K562 treated with DMSO at 1 percent for 12 hours (cell line): Measurements from ENCODE around the gene THOC2. TPM values are rescaled to one million over a fixed set of nuclear protein-coding genes. Genes with fewer than 3 reads are reported as not detected.

Experiments
- total RNA-seq: library from RNA; unstranded; fragments of 300-600 nt; gene quantifications from 2 replicates; pipeline ENCODE4 v1.2.3, GENCODE V29; 2022; ENCODE audit not compliant: insufficient read depth

THOC2 gene, protein sequence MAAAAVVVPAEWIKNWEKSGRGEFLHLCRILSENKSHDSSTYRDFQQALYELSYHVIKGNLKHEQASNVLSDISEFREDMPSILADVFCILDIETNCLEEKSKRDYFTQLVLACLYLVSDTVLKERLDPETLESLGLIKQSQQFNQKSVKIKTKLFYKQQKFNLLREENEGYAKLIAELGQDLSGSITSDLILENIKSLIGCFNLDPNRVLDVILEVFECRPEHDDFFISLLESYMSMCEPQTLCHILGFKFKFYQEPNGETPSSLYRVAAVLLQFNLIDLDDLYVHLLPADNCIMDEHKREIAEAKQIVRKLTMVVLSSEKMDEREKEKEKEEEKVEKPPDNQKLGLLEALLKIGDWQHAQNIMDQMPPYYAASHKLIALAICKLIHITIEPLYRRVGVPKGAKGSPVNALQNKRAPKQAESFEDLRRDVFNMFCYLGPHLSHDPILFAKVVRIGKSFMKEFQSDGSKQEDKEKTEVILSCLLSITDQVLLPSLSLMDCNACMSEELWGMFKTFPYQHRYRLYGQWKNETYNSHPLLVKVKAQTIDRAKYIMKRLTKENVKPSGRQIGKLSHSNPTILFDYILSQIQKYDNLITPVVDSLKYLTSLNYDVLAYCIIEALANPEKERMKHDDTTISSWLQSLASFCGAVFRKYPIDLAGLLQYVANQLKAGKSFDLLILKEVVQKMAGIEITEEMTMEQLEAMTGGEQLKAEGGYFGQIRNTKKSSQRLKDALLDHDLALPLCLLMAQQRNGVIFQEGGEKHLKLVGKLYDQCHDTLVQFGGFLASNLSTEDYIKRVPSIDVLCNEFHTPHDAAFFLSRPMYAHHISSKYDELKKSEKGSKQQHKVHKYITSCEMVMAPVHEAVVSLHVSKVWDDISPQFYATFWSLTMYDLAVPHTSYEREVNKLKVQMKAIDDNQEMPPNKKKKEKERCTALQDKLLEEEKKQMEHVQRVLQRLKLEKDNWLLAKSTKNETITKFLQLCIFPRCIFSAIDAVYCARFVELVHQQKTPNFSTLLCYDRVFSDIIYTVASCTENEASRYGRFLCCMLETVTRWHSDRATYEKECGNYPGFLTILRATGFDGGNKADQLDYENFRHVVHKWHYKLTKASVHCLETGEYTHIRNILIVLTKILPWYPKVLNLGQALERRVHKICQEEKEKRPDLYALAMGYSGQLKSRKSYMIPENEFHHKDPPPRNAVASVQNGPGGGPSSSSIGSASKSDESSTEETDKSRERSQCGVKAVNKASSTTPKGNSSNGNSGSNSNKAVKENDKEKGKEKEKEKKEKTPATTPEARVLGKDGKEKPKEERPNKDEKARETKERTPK (N-terminal part only)
- total RNA-seq: 36.2 and 51.2 TPM in 2 replicates

GRCh38 chrX:123732670-123733363 lies at the start of gene THOC2:
TSS of gene THOC2 (minus strand) at chrX:123733052. CDS start at chrX:123733022, 30 bp downstream.

Other genes starting within 250 kb of the THOC2 start
- gene XIAP, start 127.0 kb upstream of the THOC2 start, total RNA-seq: 12.7 and 18.7 TPM in 2 replicates
- 19.5 and 62.1 TPM in 2 replicates for gene STAG2, start 228.7 kb upstream of the THOC2 start, total RNA-seq